Right ventricle myocardium inferior (tissue), 1 donor: Measurements from ENCODE around the gene FAM163B. TPM values are rescaled to one million over a fixed set of nuclear protein-coding genes. Genes with fewer than 3 reads are reported as not detected.

ENCODE experiments used
- ATAC-seq: fragments of 200-7000 bp; cut with Tn5 transposase; one replicate; pipeline ENCODE4 v1.9.1; 2020; ENCODE audit warnings: mild to moderate bottlenecking, moderate library complexity
- DNase-seq: peaks from one replicate; pipeline ENCODE4 v3.0.0; 2021; ENCODE audit errors: missing footprints
- intact Hi-C: fragments of 100-400 bp; cut with DNase I; formaldehyde crosslinking; loops from one replicate; pipeline ENCODE4 v1.11.0; 2022
- total RNA-seq: library from RNA; stranded (reverse); fragmentation: NEBNext Ultra II Directional; extraction: Animal tissue kit (Norgen Biotek cat#: 25700); gene quantifications from one replicate; pipeline ENCODE4 v1.2.1, GENCODE V29; 2021
- donor health status: DM: no; HTN: yes; CAD: no; lungs with severe emphysema.

The FAM163B gene
- total RNA-seq, 1 donor from 2014 or later: 0.22 TPM

GRCh38 chr9:133622555-133622954 is 13.4 kb upstream of the FAM163B start:
- DNase-seq (peak; percentile 26), ATAC-seq (no peak)
- intact Hi-C loops: no loop called here

GRCh38 chr9:133621725-133622267 is 12.6 kb upstream of the FAM163B start:
- DNase-seq (peak; percentile 6), ATAC-seq (no peak)
- intact Hi-C loops: no loop called here

- ATAC-seq (no peak), DNase-seq (peak; percentile 11)
- intact Hi-C loops: no loop called here
Observed at GRCh38 chr9:133619791-133620190, 10.6 kb upstream of the FAM163B start.

- DNase-seq: no peak
- intact Hi-C loops: no loop called here
- no peak for ATAC-seq
Observed at GRCh38 chr9:133618726-133619125, 9.5 kb upstream of the FAM163B start.

DNA sequence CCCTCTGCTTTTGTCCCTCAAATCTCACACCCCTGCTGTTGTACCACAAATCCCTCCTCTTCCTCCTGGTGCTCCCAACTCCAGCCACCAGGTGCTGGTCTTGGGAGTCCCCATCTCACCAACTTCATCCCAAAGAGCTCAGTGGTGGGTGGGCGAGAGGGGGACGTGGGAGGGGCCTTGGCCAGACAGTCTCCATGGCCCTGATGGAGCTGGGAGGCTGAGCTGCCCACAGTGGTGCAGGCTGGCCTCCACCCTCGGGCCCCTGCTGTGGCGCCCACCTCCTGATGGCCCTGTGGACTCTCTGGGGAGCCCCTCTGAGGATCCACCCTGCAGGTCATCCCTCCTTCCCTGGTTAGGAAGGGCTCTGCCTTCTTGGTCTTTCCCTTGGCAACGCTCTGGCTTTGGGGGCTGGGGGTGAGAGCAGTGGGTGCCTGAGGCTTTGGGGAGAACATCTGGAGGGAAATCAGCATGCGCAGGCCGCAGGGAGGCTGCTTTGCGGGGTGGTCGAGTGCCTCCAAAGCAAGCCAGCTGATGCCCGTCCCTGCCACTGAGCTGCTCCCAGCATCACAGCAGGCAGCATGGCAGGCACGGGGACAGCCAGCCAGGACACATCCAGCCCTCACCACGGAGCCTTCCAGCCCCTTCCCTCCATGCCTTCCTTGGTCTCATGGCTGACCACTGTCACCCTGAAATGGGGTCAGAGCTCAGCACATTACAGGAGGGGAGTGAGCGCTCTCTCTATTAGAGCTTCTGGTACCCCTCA is 7.6 kb upstream of the FAM163B start:
- ATAC-seq (no peak), DNase-seq (peak; percentile 25)
- intact Hi-C loops: no loop called here

GRCh38 chr9:133615606-133616188 is 6.5 kb upstream of the FAM163B start:
- DNase-seq: peak; percentile 51
- ATAC-seq: no peak
- intact Hi-C loops: no loop called here

DNA sequence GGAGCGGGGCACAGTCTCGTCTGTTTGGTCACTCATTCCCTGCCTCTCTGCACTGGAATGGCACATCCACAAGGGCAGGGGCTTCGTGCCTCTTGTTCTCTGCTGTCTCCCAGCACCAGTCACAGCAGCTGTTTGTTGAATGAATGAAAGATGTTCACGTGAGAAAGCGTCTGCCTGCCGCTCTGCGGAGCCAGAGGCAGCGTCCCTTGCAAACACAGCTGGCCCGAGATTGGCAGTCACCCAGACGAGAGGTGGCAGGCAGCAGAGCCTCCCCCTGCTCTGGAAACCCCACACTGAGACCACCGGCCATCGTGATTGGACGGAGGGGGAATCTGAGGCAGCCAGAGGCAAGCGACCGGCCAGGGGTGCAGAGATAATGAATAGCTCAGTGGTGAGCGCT is 6.0 kb upstream of the FAM163B start:
- ATAC-seq: no peak
- intact Hi-C loops: no loop called here

DNA sequence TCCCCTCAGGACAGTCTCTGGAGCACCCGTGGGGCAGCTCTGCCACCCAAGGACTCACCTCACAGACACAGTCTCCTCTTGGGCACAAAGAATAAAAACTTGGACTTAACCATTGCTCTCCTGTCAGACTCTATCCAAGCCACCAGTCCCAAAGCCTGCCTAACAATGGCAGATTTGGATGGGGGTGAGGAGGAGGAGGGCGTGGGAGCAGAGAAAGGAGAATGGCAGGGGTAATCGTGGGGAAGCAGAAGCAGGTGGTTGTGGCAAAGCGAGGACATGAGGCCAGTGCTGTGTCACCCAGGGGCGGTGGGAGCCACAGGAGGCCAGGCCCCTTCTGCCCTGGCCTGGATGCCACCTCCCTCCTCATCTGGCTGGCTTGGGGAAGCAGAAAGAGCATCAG is 5.5 kb upstream of the FAM163B start:
- intact Hi-C loops: no loop called here
- DNase-seq (peak; percentile 2), ATAC-seq (no peak)

More for the DNA sequence above, 6.0 kb upstream of the FAM163B start:
- DNase-seq: peak; percentile 64

- ATAC-seq: no peak
- intact Hi-C loops: no loop called here
Observed at GRCh38 chr9:133614056-133614455, 4.9 kb upstream of the FAM163B start.

DNA sequence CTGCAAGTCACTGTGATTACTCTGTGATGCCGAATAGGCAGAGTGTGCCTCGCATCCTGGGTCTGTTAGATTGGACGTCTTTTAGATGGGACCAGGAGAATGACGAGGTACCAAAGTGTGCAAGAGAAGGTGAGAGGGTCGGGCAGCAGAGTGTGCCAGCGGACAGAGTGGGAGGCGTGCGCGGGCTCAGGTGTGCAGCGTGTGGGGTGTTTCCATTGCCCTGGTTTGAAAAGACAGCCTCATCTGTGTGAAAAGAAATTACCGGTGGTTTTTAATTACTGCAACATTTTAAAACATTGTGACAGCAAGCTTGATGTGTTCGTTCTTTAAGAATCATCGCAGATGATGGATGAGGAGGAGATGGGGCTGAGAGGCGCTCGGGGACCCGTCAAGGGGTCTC is 4.2 kb upstream of the FAM163B start:
- DNase-seq: peak; percentile 20
- intact Hi-C loops: no loop called here
- no peak for ATAC-seq

More at GRCh38 chr9:133614056-133614455, 4.9 kb upstream of the FAM163B start:
- no peak for DNase-seq

DNA sequence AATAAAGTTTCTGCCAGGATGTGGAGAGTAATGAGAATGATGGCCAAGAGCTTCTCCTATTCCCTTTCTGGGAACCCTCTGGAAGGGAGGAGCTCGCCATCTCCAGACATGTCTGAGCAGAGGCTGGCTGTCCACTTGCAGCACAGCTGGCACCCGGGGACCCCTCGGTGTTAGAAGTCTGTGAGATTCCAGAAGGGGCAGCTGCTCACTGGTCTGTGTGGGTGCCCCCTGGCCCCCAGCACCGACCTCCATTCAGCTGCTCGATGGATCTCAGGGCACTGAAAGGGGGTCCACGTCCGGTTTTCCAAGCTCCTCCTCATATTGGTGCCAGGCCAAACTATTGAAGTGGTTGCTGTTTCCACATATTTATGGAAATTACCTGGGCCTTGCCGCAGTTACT is 3.6 kb upstream of the FAM163B start:
- intact Hi-C loops: no loop called here
- DNase-seq (peak; percentile 44), ATAC-seq (no peak)

GRCh38 chr9:133612051-133612450 is 2.9 kb upstream of the FAM163B start:
- DNase-seq (peak; percentile 31), ATAC-seq (no peak)
- intact Hi-C loops: no loop called here

GRCh38 chr9:133610845-133611244 is 1.7 kb upstream of the FAM163B start:
- DNase-seq (no peak), ATAC-seq (no peak)
- intact Hi-C loops: no loop called here

- intact Hi-C loops: no loop called here
- DNase-seq (peak; percentile 32), ATAC-seq (no peak)
Observed at GRCh38 chr9:133608889-133609288, 300 bp downstream of the FAM163B start.

GRCh38 chr9:133608382-133608781 is 807 bp downstream of the FAM163B start:
- DNase-seq: peak; percentile 27
- ATAC-seq: no peak
- intact Hi-C loops: no loop called here

DNA sequence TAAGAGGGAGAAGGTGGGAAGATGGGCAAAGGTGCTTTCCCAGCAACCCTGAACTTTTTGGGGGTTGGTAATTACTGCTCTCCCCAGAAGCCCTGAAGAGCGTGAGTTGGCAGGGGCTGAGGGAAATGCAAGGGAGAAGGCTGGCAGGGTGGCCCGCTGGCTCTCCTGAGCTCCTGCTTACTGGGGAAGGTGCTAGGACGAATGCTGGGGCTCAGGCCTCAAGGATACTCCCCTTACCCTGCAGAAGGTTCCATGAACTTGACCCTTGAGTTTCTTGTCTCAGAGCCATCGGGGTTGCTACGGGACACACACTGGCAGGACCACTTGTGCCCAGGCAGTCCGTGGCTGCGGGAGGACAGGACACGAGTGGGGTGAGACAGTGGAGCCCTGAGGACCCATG is 1.2 kb downstream of the FAM163B start:
- ATAC-seq (no peak), DNase-seq (peak; percentile 0)
- intact Hi-C loops: no loop called here

GRCh38 chr9:133607381-133607780 is 1.8 kb downstream of the FAM163B start:
- ATAC-seq (no peak), DNase-seq (peak; percentile 5)
- intact Hi-C loops: no loop called here

DNA sequence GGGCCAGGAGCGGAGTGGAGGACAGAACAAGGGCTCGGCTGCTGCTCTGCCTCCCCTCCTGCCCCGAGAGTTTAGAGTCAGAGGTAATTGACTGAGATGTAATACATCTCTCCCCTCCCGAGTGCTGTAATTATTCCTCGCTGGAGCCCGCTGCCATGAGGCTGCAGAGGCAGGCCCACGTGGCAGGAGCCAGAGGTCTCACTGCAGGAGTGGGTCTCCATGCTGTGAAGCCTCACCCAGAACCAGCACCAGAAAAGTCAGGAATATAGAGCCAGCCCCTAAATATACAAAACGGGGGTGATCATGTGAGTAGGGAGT is 2.5 kb downstream of the FAM163B start:
- DNase-seq (no peak), ATAC-seq (no peak)
- intact Hi-C loops: no loop called here

GRCh38 chr9:133605856-133606707 is 3.1 kb downstream of the FAM163B start:
- ATAC-seq (no peak), DNase-seq (peak; percentile 23)
- intact Hi-C loops: no loop called here

GRCh38 chr9:133605446-133605845 is 3.7 kb downstream of the FAM163B start:
- intact Hi-C loops: no loop called here
- no peak for ATAC-seq
- peak; percentile 45 for DNase-seq
